GM12878 (cell line): ENCODE measurements around the gene B3GAT1. TPM values are rescaled to one million over a fixed set of nuclear protein-coding genes. Genes with fewer than 3 reads are reported as not detected.

ENCODE experiments used
- ATAC-seq: fragments of 200-7000 bp; cut with Tn5 transposase; 3 replicates; pipeline ENCODE4 v1.9.1; 2020; ENCODE audit warnings: mild to moderate bottlenecking, moderate library complexity
- BruUV-seq: library from RNA; stranded (reverse); fragments of 400-500 nt; replicated peaks from 2 replicates; lab custom pipeline; 2021; lab: Mats Ljungman, UMichigan
- CTCF ChIA-PET: fragments of 300-600 bp; sonication (Branson Sonifier 250); formaldehyde crosslinking; extraction: SDS; loops from one replicate; lab custom pipeline; 2021; ENCODE audit warnings: inconsistent platforms; lab: Yijun Ruan, JAX
- POLR2A ChIA-PET: fragments of 350-600 bp; formaldehyde crosslinking; extraction: SDS; loops from one replicate; lab custom pipeline; 2021; ENCODE audit warnings: inconsistent platforms; lab: Charles Lee
- RAD21 ChIA-PET: fragments of 300-600 bp; sonication (Branson Sonifier 250); formaldehyde crosslinking; loops from one replicate; lab custom pipeline; 2023; ENCODE audit warnings: antibody characterized with exemption; ENCODE audit not compliant: unreplicated experiment; lab: Charles Lee
- SMC1A ChIA-PET: fragments of 300-600 bp; sonication (Branson Sonifier 250); formaldehyde crosslinking; loops from one replicate; lab custom pipeline; 2023; ENCODE audit not compliant: unreplicated experiment, uncharacterized antibody; lab: Charles Lee
- DNase-seq: peaks from one replicate; pipeline ENCODE4 v3.0.0-alpha.2; 2011; ENCODE audit warnings: low read depth, low spot score
- FAIRE-seq: peaks from 3 replicates; lab custom pipeline; 2011; peaks lifted over from hg19 to GRCh38; lab: Jason Lieb, UNC
- H2AFZ ChIP-seq: 2 replicates; pipeline ENCODE4 v1.6.0; 2011; ENCODE audit warnings: low read depth, low read length, control low read depth; ENCODE audit not compliant: control insufficient read depth
- H3K27ac ChIP-seq: 2 replicates; pipeline ENCODE4 v1.5.1; 2011; ENCODE audit warnings: control low read depth; ENCODE audit not compliant: control insufficient read depth, insufficient read depth
- H3K27me3 ChIP-seq, 2 experiments: replicated peaks in 1 of 2; 2 replicates each; pipeline versions ENCODE4 v1.6.0 to v1.6.1; 2011; ENCODE audit warnings: low read length in 1 of 2; ENCODE audit not compliant: control insufficient read depth in 2 of 2, insufficient read depth in 2 of 2
- H3K36me3 ChIP-seq, 2 experiments: 2 replicates each; pipeline ENCODE4 v1.5.1; 2011; ENCODE audit warnings: low read length in 1 of 2; ENCODE audit not compliant: control insufficient read depth in 2 of 2, insufficient read depth in 2 of 2
- H3K4me1 ChIP-seq: 2 replicates; pipeline ENCODE4 v1.6.1; 2011; ENCODE audit warnings: mild to moderate bottlenecking, low read length, moderate library complexity, mixed read lengths; ENCODE audit not compliant: control insufficient read depth, insufficient read depth
- H3K4me2 ChIP-seq: 2 replicates; pipeline ENCODE4 v1.6.0; 2011; ENCODE audit warnings: control low read depth; ENCODE audit not compliant: control insufficient read depth, insufficient read depth
- H3K4me3 ChIP-seq: fragments of 200-600 bp; sonication (generic); 2 replicates; pipeline ENCODE4 v1.5.1; 2016
- H3K79me2 ChIP-seq: 2 replicates; pipeline ENCODE4 v1.6.0; 2011; ENCODE audit warnings: low read length; ENCODE audit not compliant: control insufficient read depth, insufficient read depth
- H3K9ac ChIP-seq: 2 replicates; pipeline ENCODE4 v1.8.0; 2011; ENCODE audit warnings: low read length, control low read depth, mixed read lengths; ENCODE audit not compliant: control insufficient read depth, insufficient read depth
- H3K9me3 ChIP-seq: replicated peaks from 3 replicates; pipeline ENCODE4 v1.5.1; 2011; ENCODE audit warnings: mild to moderate bottlenecking, low read length; ENCODE audit not compliant: control insufficient read depth, insufficient read depth
- H4K20me1 ChIP-seq: 2 replicates; pipeline ENCODE4 v1.6.0; 2011; ENCODE audit not compliant: control insufficient read depth, insufficient read depth
- BRCA1 ChIP-seq: IDR thresholded peaks from 2 replicates; pipeline ENCODE4 v1.6.1; 2011; ENCODE audit warnings: low read depth, low read length, improper control_type of control experiment
- CBX5 ChIP-seq: sonication (generic); IDR thresholded peaks from 2 replicates; pipeline ENCODE4 v1.6.1; 2016; ENCODE audit warnings: low read depth, moderate library complexity, mild to moderate bottlenecking, inconsistent platforms
- E2F8 ChIP-seq: fragments of 450-650 bp; IDR thresholded peaks from 2 replicates; pipeline ENCODE4 v1.6.1; 2018; ENCODE audit warnings: mild to moderate bottlenecking, low read depth, moderate library complexity; ENCODE audit not compliant: partially characterized antibody
- ELK1 ChIP-seq: IDR thresholded peaks from 2 replicates; pipeline ENCODE4 v1.6.1; 2012; ENCODE audit warnings: low read depth, low read length, improper control_type of control experiment
- ESRRA ChIP-seq: IDR thresholded peaks from 2 replicates; pipeline ENCODE4 v1.6.1; 2012; ENCODE audit warnings: mild to moderate bottlenecking, low read length, improper control_type of control experiment
- KDM1A ChIP-seq: fragments of 200-600 bp; sonication (generic); IDR thresholded peaks from 2 replicates; pipeline ENCODE4 v1.6.1; 2016; ENCODE audit warnings: borderline replicate concordance
- MAX ChIP-seq: IDR thresholded peaks from 2 replicates; pipeline ENCODE4 v1.6.1; 2012; ENCODE audit warnings: low read depth, low read length, improper control_type of control experiment
- MTA2 ChIP-seq: fragments of 450-650 bp; IDR thresholded peaks from 2 replicates; pipeline ENCODE4 v1.6.1; 2016; ENCODE audit warnings: low read depth, mild to moderate bottlenecking, moderate library complexity
- NRF1 ChIP-seq: conservative IDR thresholded peaks from 2 replicates; pipeline ENCODE4 v1.6.1; 2011; ENCODE audit warnings: mild to moderate bottlenecking, low read depth, low read length, improper control_type of control experiment
- RFX5 ChIP-seq: IDR thresholded peaks from 2 replicates; pipeline ENCODE4 v1.6.1; 2011; ENCODE audit warnings: low read depth, low read length, improper control_type of control experiment
- USF2 ChIP-seq: IDR thresholded peaks from 2 replicates; pipeline ENCODE4 v1.6.1; 2011; ENCODE audit warnings: low read depth, low read length, improper control_type of control experiment, borderline replicate concordance
- ZBTB40 ChIP-seq: fragments of 450-650 bp; IDR thresholded peaks from 2 replicates; pipeline ENCODE4 v1.6.1; 2016; ENCODE audit warnings: mild to moderate bottlenecking, moderate library complexity, borderline replicate concordance
- WGBS: methylation state at CpG from one replicate; pipeline ENCODE4 v1.1.6; 2016; ENCODE audit warnings: low lambda C conversion rate; ENCODE audit not compliant: insufficient replicate concordance, insufficient coverage; ENCODE audit errors: missing lambda C conversion rate; 5-methylcytosine and 5-hydroxymethylcytosine counted together
- in situ Hi-C: fragments of 300-500 bp; cut with MboI; formaldehyde crosslinking; loops from 9 replicates; pipeline ENCODE4 v1.14.3; 2018; ENCODE audit warnings: mixed read lengths
- intact Hi-C: fragments of 100-400 bp; cut with micrococcal nuclease; formaldehyde crosslinking; loops from one replicate; pipeline ENCODE4 v1.14.2; 2022; ENCODE audit not compliant: unreplicated experiment
- polyA plus RNA-seq, 11 experiments: library from polyadenylated mRNA; depleted of rRNA in 4 of 11; unstranded in 6 of 11; stranded (reverse) in 5 of 11; fragments of >200 nt; fragmentation: Nextera tagmentation in 4 of 11; fragmentation: Illumina TruSeq in 1 of 11; extraction: Ambion mirVana in 4 of 11; extraction: Trizol in 1 of 11; gene quantifications; 1 replicate in 1 of 11; 2 replicates in 10 of 11; pipeline versions ENCODE4 v1.2.1 to v1.2.3, GENCODE V29; 2011 to 2016; ENCODE audit warnings: inconsistent platforms in 2 of 11, missing spikeins in 2 of 11, low read depth in 1 of 11
- total RNA-seq, 4 experiments: library from RNA; depleted of rRNA in 3 of 4; stranded (reverse); fragments of >200 nt in 3 of 4; fragmentation: Illumina TruSeq in 1 of 4; extraction: Trizol in 1 of 4; gene quantifications; 2 replicates each; pipeline versions ENCODE4 v1.2.1 to v1.2.3, GENCODE V29; 2013 to 2021

The B3GAT1 gene
- total and polyA plus RNA-seq, 10 of the 15 experiments (the other 5 are each of a cell fraction or from before 2014, with no cell fraction given): 0.05 TPM; not detected in 9

GRCh38 chr11:134371436-134372185, 40.4 kb downstream of the B3GAT1 start:
- H4K20me1 ChIP-seq: no peaks in the 10 kb centered on the region
- no peak overlapping the region for H3K9ac ChIP-seq
- no peak for FAIRE-seq
- SMC1A ChIA-PET: no interaction called here
- 46% methylated on average over 22 of the region's 22 CpGs for WGBS
- H3K79me2 ChIP-seq: no peaks in the 10 kb centered on the region
- CTCF ChIA-PET: no interaction called here
- no peak for ATAC-seq
- H3K4me1 ChIP-seq: no peaks in the 10 kb centered on the region
- DNase-seq: no peak
- H3K4me2 ChIP-seq: no peak overlapping the region
- no peaks in the 10 kb centered on the region for H3K36me3 ChIP-seq
- H3K4me3 ChIP-seq: no peak overlapping the region
- TF ChIP-seq RFX5 (no peak), MAX (no peak), USF2 (no peak), ESRRA (no peak), ELK1 (no peak), E2F8 (no peak), NRF1 (no peak), ZBTB40 (no peak), BRCA1 (no peak), CBX5 (no peak), KDM1A (no peak), MTA2 (no peak)
- BruUV-seq: no TSS peak
- POLR2A ChIA-PET: no interaction called here
- peaks cover 0 to 5% of the 10 kb centered on the region in 2 experiments; a peak in 3 of 4 replicates for H3K27me3 ChIP-seq
- H3K27ac ChIP-seq: no peak overlapping the region
- no peaks in the 10 kb centered on the region; the same call in 2 of the 3 replicates for H3K9me3 ChIP-seq
- RAD21 ChIA-PET: no interaction called here
- intact Hi-C loops: no loop called here
- in situ Hi-C loops: no loop called here
- no peak overlapping the region for H2AFZ ChIP-seq
